HepG2 (cell line): ENCODE measurements around the gene PRSS8. TPM values are rescaled to one million over a fixed set of nuclear protein-coding genes. Genes with fewer than 3 reads are reported as not detected.

ENCODE experiments used
- AKAP8 ChIP-seq: sonication (generic); formaldehyde crosslinking; IDR thresholded peaks from 2 replicates; pipeline ENCODE4 v1.5.1; 2020; ENCODE audit warnings: mild to moderate bottlenecking, missing genetic modification reagents
- CCAR2 ChIP-seq: fragments of 200-400 bp; formaldehyde crosslinking; optimal IDR thresholded peaks from 2 replicates; pipeline ENCODE3; 2018; ENCODE audit warnings: low read depth, mild to moderate bottlenecking, low read length, moderate library complexity
- GTF2F1 ChIP-seq: fragments of 150-350 bp; IDR thresholded peaks from 2 replicates; pipeline ENCODE4 v1.6.1; 2014; ENCODE audit warnings: low read length
- HNRNPUL1 ChIP-seq: fragments of 200-400 bp; formaldehyde crosslinking; IDR thresholded peaks from 2 replicates; pipeline ENCODE4 v1.6.1; 2017; ENCODE audit warnings: low read depth, mild to moderate bottlenecking, low read length, moderate library complexity
- HOXA3 ChIP-seq: sonication (generic); formaldehyde crosslinking; IDR thresholded peaks from 2 replicates; pipeline ENCODE4 v1.5.0; 2020; ENCODE audit warnings: missing genetic modification reagents
- KLF6 ChIP-seq: IDR thresholded peaks from 2 replicates; pipeline ENCODE4 v1.8.0; 2016; ENCODE audit warnings: missing biosample characterization, missing genetic modification reagents
- MAX ChIP-seq: IDR thresholded peaks from 2 replicates; pipeline ENCODE4 v1.6.1; 2012; ENCODE audit warnings: inconsistent platforms
- NFIC ChIP-seq: IDR thresholded peaks from 2 replicates; pipeline ENCODE4 v1.6.1; 2012; ENCODE audit warnings: mild to moderate bottlenecking, low read length, inconsistent platforms
- RBAK ChIP-seq: sonication (generic); formaldehyde crosslinking; IDR thresholded peaks from 2 replicates; pipeline ENCODE4 v1.5.1; 2020; ENCODE audit warnings: mild to moderate bottlenecking, missing genetic modification reagents
- RFXANK ChIP-seq: IDR thresholded peaks from 2 replicates; pipeline ENCODE4 v1.6.1; 2016
- SMARCC2 ChIP-seq: fragments of 450-650 bp; IDR thresholded peaks from 2 replicates; pipeline ENCODE4 v1.6.1; 2017; ENCODE audit warnings: antibody characterized with exemption, mild to moderate bottlenecking
- SNAPC5 ChIP-seq: sonication (generic); formaldehyde crosslinking; IDR thresholded peaks from 2 replicates; pipeline ENCODE4 v1.8.1; 2023; ENCODE audit warnings: mild to moderate bottlenecking, missing genetic modification reagents, borderline replicate concordance
- SP5 ChIP-seq: IDR thresholded peaks from 2 replicates; pipeline ENCODE4 v1.6.1; 2016; ENCODE audit warnings: low read depth, borderline replicate concordance
- STAT6 ChIP-seq: sonication (generic); formaldehyde crosslinking; IDR thresholded peaks from 2 replicates; pipeline ENCODE4 v1.4.0; 2020; ENCODE audit warnings: missing genetic modification reagents, mild to moderate bottlenecking, borderline replicate concordance
- SUZ12 ChIP-seq: fragments of 150-350 bp; IDR thresholded peaks from 2 replicates; pipeline ENCODE4 v1.6.1; 2014; ENCODE audit warnings: low read depth, low read length
- TAF1 ChIP-seq: sonication (generic); formaldehyde crosslinking; IDR thresholded peaks from 2 replicates; pipeline ENCODE4 v1.4.0; 2020; ENCODE audit warnings: missing genetic modification reagents
- TEF ChIP-seq: sonication (generic); formaldehyde crosslinking; IDR thresholded peaks from 2 replicates; pipeline ENCODE4 v1.5.0; 2020; ENCODE audit warnings: missing genetic modification reagents
- XRCC5 ChIP-seq: fragments of 200-400 bp; formaldehyde crosslinking; optimal IDR thresholded peaks from 2 replicates; pipeline ENCODE3; 2017; ENCODE audit warnings: mild to moderate bottlenecking, low read length
- ZFP41 ChIP-seq: sonication (generic); formaldehyde crosslinking; IDR thresholded peaks from 2 replicates; pipeline ENCODE4 v1.4.0; 2020; ENCODE audit warnings: mild to moderate bottlenecking, missing genetic modification reagents, borderline replicate concordance
- ZMYM2 ChIP-seq: sonication (generic); formaldehyde crosslinking; IDR thresholded peaks from 2 replicates; pipeline ENCODE4 v1.8.0; 2022; ENCODE audit warnings: mild to moderate bottlenecking, missing genetic modification reagents
- ZNF256 ChIP-seq: sonication (generic); formaldehyde crosslinking; conservative IDR thresholded peaks from 2 replicates; pipeline ENCODE4 v1.4.0; 2020; ENCODE audit warnings: missing genetic modification reagents
- ZNF30 ChIP-seq: sonication (generic); formaldehyde crosslinking; IDR thresholded peaks from 2 replicates; pipeline ENCODE4 v1.5.0; 2020; ENCODE audit warnings: mild to moderate bottlenecking, missing genetic modification reagents
- ZNF337 ChIP-seq: sonication (generic); formaldehyde crosslinking; IDR thresholded peaks from 2 replicates; pipeline ENCODE4 v1.5.1; 2020; ENCODE audit warnings: missing genetic modification reagents, low read depth, mild to moderate bottlenecking, borderline replicate concordance
- ZNF576 ChIP-seq: sonication (generic); formaldehyde crosslinking; IDR thresholded peaks from 2 replicates; pipeline ENCODE4 v1.4.0; 2020; ENCODE audit warnings: mild to moderate bottlenecking, missing genetic modification reagents
- ZNF7 ChIP-seq: IDR thresholded peaks from 2 replicates; pipeline ENCODE4 v1.6.1; 2016; ENCODE audit warnings: missing biosample characterization, missing genetic modification reagents
- polyA plus RNA-seq, 8 experiments: library from polyadenylated mRNA; depleted of rRNA in 3 of 8; stranded (reverse) in 7 of 8; unstranded in 1 of 8; fragments of >200 nt; fragmentation: Illumina TruSeq in 4 of 8; extraction: Trizol in 4 of 8; gene quantifications; 2 replicates each; pipeline versions ENCODE4 v1.2.1 to v1.2.3, GENCODE V29; 2011 to 2016; ENCODE audit warnings: low read depth in 4 of 8, missing spikeins in 1 of 8, mixed read lengths in 1 of 8; ENCODE audit not compliant: insufficient read depth in 1 of 8
- total RNA-seq, 5 experiments: library from RNA; depleted of rRNA; stranded (reverse); fragments of >200 nt; fragmentation: Illumina TruSeq; extraction: Trizol; gene quantifications; 2 replicates each; pipeline ENCODE4 v1.2.3, GENCODE V29; 2016; ENCODE audit warnings: low read depth in 1 of 5
- TF ChIP-seq, protein P1 (sequence below): sonication (generic); formaldehyde crosslinking; IDR thresholded peaks from 2 replicates; pipeline ENCODE4 v1.8.1; 2023; ENCODE audit warnings: missing genetic modification reagents, inconsistent platforms, borderline replicate concordance
- TF ChIP-seq, protein P2 (sequence below): sonication (generic); formaldehyde crosslinking; IDR thresholded peaks from 2 replicates; pipeline ENCODE4 v1.4.0; 2020; ENCODE audit warnings: mild to moderate bottlenecking, missing genetic modification reagents

The PRSS8 gene
- total and polyA plus RNA-seq, 2 of the 13 experiments (the other 11 are each of a cell fraction or from before 2014, with no cell fraction given), result 2.6 to 7.2 TPM

DNA sequence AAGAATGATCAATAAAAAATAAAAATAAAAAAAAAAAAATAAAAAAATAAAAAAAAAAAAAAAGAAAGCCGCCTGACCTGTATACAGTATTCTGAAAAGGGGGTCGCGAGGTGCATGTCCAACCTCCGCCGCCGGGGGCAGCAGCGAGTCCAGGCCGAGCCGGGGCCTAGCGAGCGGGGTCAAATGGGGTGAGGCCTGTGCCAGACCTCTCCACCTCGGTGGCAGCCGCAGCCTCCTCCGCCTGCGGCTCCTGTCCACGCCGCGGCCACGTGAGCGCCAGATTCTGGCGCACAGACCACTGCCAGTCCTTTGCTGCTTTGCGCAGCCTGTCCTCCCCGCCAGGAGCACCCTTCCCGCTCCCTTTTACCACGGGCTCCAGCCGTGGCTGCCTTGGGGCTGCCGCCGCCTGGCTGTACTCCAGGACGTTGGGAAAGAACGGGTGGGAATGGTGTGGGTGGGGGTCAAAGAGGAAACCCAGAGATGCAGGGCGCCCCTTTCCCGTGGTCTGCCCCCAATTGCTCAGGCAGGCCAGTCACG lies 29.8 kb downstream of the PRSS8 start (continued):
- TF ChIP-seq STAT6 (CRISPR knock-in tag) (no peak), ZNF337 (CRISPR knock-in tag) (no peak), TEF (peak; percentile 73; the same call in 1 of the 2 replicates), SMARCC2 (no peak), ZNF256 (CRISPR knock-in tag) (peak; percentile 74; the same call in 1 of the 2 replicates), NFIC (peak; percentile 58; the same call in 1 of the 2 replicates), KLF6 (CRISPR knock-in tag) (peak; percentile 86), SP5 (CRISPR knock-in tag) (peak; percentile 66; the same call in 1 of the 2 replicates), ZMYM2 (CRISPR knock-in tag) (0 out of 2 replicates have a peak, but pooled peaks have one; percentile 49), RBAK (CRISPR knock-in tag) (peak; percentile 65; the same call in 1 of the 2 replicates), ZNF30 (CRISPR knock-in tag) (peak; percentile 78), HOXA3 (CRISPR knock-in tag) (peak; percentile 96), SUZ12 (no peak), ZNF576 (CRISPR knock-in tag) (peak; percentile 87; the same call in 1 of the 2 replicates), CCAR2 (peak; percentile 17), ZNF7 (CRISPR knock-in tag) (no peak), MAX (peak; percentile 99), RFXANK (CRISPR knock-in tag) (peak; percentile 90; the same call in 1 of the 2 replicates), GTF2F1 (no peak), ZFP41 (CRISPR knock-in tag) (peak; percentile 96; the same call in 1 of the 2 replicates), XRCC5 (peak; percentile 94), TAF1 (CRISPR knock-in tag) (peak; percentile 67), HNRNPUL1 (no peak), SNAPC5 (CRISPR knock-in tag) (peak; percentile 92), AKAP8 (peak; percentile 83)
- TF ChIP-seq, protein P1, sequence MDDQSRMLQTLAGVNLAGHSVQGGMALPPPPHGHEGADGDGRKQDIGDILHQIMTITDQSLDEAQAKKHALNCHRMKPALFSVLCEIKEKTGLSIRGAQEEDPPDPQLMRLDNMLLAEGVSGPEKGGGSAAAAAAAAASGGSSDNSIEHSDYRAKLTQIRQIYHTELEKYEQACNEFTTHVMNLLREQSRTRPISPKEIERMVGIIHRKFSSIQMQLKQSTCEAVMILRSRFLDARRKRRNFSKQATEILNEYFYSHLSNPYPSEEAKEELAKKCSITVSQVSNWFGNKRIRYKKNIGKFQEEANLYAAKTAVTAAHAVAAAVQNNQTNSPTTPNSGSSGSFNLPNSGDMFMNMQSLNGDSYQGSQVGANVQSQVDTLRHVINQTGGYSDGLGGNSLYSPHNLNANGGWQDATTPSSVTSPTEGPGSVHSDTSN (CRISPR knock-in tag), result no peak; the same call in 1 of the 2 replicates
- TF ChIP-seq, protein P2, sequence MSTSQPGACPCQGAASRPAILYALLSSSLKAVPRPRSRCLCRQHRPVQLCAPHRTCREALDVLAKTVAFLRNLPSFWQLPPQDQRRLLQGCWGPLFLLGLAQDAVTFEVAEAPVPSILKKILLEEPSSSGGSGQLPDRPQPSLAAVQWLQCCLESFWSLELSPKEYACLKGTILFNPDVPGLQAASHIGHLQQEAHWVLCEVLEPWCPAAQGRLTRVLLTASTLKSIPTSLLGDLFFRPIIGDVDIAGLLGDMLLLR (CRISPR knock-in tag), result peak; percentile 95
